Activated gamma-delta T cell treated with anti-CD3 and anti-CD28 coated beads, Interleukin-2, amount 50 U/mL, for 16 hours (primary cell): ENCODE results near the gene SF3A1.

Experiments
- DNase-seq: peaks from one replicate; pipeline ENCODE4 v3.0.0-alpha.2; 2020; ENCODE audit warnings: low read depth

Gene SF3A1

GRCh38 chr22:30301995-30302809 lies 54.5 kb downstream of the SF3A1 start:
- no peak for DNase-seq

DNA sequence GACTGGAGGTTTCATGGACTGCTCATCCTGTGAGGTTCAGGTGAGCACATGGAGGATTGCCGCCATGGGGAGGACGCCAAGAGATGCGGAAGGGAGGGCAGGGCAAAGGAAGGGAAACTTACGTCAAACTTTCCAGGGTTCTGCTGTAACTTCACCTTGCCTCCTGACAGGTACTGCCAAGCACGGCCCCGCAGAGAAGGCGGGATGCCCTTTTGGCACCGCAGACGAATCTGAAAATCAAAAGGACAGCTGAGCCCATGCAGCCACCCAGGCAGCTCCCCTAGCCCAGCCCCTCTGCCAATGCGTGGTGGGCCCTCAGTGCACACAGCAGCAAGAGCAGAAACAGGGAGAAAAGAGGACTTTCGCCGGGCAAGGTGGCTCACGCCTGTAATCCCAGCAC lies 57.4 kb downstream of the SF3A1 start:
- DNase-seq, result no peak

DNA sequence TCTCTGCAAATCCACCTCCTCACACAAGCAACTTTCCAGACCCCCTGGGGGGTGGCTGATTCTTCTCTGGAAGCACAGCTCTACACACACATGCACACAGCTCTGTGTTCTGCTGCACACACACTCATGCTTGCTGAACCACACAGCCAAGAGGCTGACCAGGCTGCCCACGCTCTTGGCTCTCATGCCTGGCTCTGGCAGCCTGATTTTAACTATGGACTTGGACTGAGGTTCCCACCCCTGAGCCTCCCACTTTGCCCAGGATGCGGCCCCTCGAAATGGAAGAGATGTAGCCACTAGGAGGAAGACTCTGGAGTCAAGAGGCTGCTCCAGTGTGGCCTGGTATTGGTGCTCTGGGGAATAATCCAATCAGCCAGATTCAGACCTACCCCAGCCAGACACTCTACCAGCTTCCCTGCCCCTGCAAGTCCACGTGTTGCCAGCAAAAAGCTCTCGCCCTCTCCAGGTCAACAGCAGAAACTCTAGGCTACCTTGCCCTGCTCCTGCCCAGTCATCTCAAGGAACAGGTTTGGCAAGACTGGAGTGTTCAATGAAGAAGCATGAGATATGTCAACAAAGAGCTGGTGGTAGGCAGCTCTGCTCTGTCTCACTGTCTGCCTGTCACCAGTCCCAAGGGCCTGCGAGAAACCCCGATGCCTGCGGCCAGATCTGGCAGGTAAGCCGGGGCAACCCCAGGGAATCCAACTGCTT lies 58.5 kb downstream of the SF3A1 start:
- no peak for DNase-seq

DNA sequence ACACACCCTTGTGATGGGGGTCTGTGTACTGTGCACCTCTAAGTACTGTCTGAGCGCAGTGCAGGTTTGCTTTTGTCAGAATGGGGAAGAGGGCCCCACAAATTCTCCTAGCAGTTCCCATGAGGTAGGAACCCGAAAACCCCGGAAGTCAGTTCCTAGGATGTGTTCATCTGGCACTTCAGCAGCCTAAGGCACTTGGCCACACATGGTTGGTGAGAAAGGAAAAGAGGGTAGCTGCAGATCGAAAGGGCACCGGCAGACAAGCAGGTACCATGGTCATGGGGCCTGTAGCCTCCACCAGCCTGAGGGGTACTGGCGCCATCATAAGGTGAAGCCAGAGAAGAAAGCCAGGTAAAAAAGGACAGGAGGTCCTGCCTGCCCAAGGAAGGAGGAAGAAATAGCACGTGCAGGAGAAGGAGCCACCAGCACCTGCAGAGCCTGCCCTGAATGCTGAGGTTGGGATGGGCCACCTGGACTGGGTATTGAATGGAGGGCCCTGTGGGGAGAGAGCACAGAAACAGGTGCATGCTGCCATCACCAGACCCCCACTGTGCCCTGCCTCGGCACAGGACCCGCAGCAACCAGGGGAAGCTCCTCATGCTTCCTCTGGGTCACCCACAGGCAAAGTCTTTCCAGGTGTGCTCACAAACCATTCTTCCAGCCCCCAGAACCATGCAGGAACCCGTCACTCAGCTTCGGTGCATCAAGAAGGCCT lies 59.3 kb downstream of the SF3A1 start:
- DNase-seq, result no peak

- no peak for DNase-seq
These were observed 59.9 kb downstream of the SF3A1 start for GRCh38 chr22:30296833-30297232.

- DNase-seq, result no peak
These were observed 60.4 kb downstream of the SF3A1 start for GRCh38 chr22:30296324-30296723.

- no peak for DNase-seq
These were observed 61.1 kb downstream of the SF3A1 start for GRCh38 chr22:30295576-30295975.

GRCh38 chr22:30294830-30295229 lies 61.9 kb downstream of the SF3A1 start:
- DNase-seq, result no peak

GRCh38 chr22:30294066-30294465 lies 62.6 kb downstream of the SF3A1 start:
- no peak for DNase-seq

- DNase-seq, result no peak
These were observed 63.7 kb downstream of the SF3A1 start for GRCh38 chr22:30293026-30293425.

GRCh38 chr22:30292069-30292970 lies 64.4 kb downstream of the SF3A1 start:
- DNase-seq, result no peak

DNA sequence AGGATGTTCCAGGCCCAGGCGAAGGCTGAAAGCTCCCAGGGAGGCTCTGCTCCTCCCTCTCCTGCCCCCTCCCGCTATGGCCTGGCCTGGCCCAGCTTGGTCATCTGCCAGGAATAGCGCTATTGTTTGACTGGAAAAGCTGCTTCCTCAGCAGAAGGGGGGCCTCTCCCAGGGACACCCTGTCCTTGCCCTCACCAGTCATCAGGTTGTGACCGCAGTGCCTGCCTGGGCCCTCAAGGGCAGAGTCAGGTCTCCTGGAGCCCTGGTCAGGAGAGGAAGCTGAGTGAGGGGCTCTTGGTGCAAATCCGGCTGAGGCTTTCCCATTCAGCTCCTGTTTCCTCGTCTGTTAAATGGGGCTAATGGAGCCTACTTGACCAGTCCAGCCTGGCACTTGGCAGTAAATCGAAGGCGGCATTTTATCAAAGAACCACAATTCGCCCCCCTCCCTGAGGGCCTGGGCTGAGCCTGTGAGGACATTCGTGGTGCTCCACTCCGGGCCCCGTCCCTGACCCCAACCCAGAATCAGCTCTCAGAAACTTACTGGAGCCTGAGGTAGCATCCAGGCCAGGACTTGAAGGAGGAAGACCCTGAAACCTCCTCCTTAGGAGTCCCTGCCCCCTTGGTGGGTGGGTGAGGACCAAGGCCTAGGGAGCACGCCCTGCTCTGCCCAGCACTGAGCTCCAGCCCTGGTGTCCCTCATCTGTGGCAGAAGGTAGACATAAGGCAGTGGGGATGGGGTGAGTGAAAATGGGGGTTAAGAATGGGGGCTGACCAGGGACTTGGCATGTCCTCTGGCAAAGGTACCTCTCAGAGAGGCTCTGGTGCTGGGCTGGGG lies 65.4 kb downstream of the SF3A1 start:
- DNase-seq, result no peak

DNA sequence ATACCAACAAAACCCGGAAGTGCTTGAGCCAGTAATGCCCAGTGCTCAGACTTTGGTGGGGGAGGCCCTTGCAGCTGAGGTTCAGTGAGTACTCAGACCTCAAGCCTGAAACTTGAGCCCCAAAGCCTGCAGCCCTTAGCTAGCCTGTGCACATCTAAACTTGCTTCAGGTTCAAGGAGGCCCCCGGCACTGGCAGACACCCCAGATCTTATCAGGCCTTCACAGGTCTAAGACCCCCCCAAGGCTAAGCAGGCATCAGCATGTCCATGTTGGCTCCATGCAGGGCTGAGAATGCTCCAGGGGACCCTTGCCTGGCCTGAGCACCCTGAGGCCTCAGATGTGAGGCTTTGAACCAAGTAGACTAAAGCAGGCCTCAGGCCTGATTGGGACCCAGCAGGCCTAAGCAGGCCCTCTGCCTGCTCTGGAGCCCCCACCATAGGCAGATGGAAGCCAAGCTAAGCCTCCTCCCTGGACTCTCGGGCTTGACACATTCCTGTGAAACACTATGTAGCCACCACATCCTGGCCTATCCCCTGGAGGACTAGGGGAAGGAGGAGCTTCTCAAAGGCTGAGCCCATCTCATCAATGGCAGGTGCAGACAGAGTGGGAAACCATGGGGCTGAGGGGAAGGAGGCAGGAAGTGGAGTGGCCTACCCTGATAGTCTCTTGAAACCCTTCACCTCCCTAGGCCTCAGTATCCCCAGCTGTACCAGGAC lies 66.2 kb downstream of the SF3A1 start:
- no peak for DNase-seq

DNA sequence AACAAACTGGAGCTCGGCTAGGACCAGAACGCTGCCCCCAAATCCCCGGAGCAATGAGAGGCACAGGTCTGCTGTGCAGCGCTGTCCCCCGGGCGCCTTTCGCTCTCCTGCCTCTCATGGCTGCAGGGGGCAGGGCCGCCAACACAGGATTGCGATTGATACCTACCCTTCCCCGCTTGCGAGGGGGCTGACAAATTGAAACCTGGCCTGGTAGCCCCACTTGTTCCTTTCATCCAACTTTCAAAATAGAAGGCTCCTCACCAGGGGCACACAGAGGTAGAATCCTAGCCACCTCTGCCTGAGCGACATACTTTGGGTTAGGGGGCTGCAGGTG lies 66.7 kb downstream of the SF3A1 start:
- DNase-seq, result no peak

- peak; percentile 79 for DNase-seq
These were observed 67.3 kb downstream of the SF3A1 start, which contains the start of gene CASTOR1 for GRCh38 chr22:30289141-30289979. Gene CASTOR1, minus strand, starts transcription at chr22:30289505. Its CDS starts 8 bp downstream, at chr22:30289497.

DNA sequence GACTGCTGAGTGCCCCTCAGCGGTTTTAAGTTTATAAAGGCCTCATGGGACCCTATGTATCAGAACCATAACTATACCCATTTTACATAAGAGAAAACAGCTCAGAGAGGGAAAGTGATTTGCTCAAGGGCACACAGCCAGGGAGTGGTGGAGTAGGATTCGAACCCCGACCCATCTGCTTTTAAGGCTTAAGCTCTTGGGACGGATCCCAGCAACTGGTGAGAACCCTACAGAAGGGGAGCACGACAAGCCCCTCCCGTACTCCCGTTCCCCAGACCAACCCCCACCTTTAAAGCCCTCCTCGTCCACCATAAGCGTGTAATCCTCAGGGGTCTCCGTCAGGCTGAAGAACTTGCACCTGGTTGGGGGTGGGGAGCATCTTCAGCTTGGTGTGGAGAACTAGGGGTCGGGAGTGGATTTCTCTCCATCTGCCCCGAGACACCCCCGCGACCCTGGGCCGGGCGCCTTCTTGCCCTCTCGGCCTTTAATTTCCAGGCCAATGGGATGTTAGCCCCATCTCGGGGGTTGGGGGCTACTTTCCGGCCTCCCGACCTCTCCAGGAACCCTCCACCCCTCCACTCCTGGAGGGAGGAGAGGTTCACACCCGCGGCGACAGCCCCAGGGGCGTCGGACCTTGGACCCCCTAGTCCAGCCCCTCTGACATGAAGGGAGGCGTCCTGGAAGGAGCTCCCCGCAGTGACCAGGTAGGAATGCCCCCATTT lies 68.1 kb downstream of the SF3A1 start:
- no peak for DNase-seq

DNA sequence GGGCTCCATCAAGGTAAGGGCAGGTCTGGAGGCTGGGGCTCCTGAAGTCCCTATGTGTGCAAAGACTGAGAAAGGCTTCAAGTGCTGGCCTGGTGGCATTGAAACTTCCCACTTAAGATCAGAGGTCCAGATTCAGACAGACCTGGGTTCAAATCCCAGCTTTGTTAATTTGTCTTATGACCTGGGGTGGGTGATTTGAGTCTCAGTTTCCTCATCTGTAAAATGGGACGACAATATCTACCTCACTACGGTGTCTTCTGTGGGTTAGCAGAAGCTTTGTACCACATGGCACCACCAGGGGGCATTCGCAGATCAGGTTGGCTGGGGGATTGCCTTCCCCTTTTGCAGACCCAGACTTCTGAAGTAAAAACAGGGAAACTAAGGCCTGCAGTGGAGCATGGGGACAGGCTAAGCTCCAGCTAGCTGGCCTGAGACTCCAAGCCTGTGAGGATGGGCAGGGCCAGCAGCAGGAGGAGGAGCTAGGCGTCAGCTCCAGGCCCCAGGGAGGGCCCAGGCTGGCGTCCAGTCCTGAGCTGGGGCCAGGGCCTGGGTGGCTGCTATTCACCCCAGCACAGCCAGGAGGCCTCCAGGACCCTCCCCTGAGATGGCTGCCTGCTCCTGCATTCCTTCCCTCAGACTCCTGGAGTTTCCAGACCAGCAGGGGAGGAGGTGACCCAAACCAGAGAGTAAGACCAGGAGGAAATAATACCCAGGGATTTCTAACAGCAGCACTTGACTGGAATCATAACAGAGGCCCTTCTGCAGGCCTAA lies 68.9 kb downstream of the SF3A1 start:
- DNase-seq, result peak; percentile 87
